ENCODE results near the gene PSMD6. TPM values are rescaled to one million over a fixed set of nuclear protein-coding genes. Genes with fewer than 3 reads are reported as not detected.

PSMD6 gene
- total RNA-seq, 1 donor from 2014 or later: 137 TPM

- peaks cover 42% of the 10 kb centered on the region for H3K36me3 Mint-ChIP-seq (ENCODE audit: low read depth)
These were observed 3.4 kb downstream of the PSMD6 start for GRCh38 chr3:64019879-64020278.

GRCh38 chr3:64019271-64019670 lies 4.0 kb downstream of the PSMD6 start:
- H3K27ac Mint-ChIP-seq: no peak overlapping the region
- intact Hi-C loops (cut with micrococcal nuclease): no loop called here
- peaks cover 48% of the 10 kb centered on the region for H3K36me3 Mint-ChIP-seq (ENCODE audit: low read depth)

More at GRCh38 chr3:64019879-64020278, 3.4 kb downstream of the PSMD6 start:
- Mint-ChIP-seq H3K27ac (no peak overlapping the region), H3K4me1 (ENCODE audit: low read depth) (peaks cover 31% of the 10 kb centered on the region), H3K9me3 (no peaks in the 10 kb centered on the region), H3K4me3 (no peak overlapping the region), H3K27me3 (ENCODE audit: insufficient read depth) (no peaks in the 10 kb centered on the region)
- no peak for DNase-seq (ENCODE audit: low spot score)
- intact Hi-C loops (cut with micrococcal nuclease): loop anchor here (10.0 kb wide), 1 partner anchor 665 kb away; no protein-coding TSS in a partner anchor

GRCh38 chr3:64016941-64017620 lies 6.2 kb downstream of the PSMD6 start:
- no peak for DNase-seq (ENCODE audit: low spot score)
- Mint-ChIP-seq H3K27ac (no peak overlapping the region), H3K4me1 (ENCODE audit: low read depth) (peaks cover 34% of the 10 kb centered on the region), H3K27me3 (ENCODE audit: insufficient read depth) (no peaks in the 10 kb centered on the region), H3K4me3 (no peak overlapping the region), H3K36me3 (ENCODE audit: low read depth) (peaks cover 63% of the 10 kb centered on the region), H3K9me3 (no peaks in the 10 kb centered on the region)
- intact Hi-C loops (cut with micrococcal nuclease): no loop called here

More at GRCh38 chr3:64019271-64019670, 4.0 kb downstream of the PSMD6 start:
- no peak overlapping the region for H3K4me3 Mint-ChIP-seq
- no peak for DNase-seq (ENCODE audit: low spot score)
- H3K9me3 Mint-ChIP-seq: no peaks in the 10 kb centered on the region
- no peaks in the 10 kb centered on the region for H3K27me3 Mint-ChIP-seq (ENCODE audit: insufficient read depth)
- peaks cover 35% of the 10 kb centered on the region for H3K4me1 Mint-ChIP-seq (ENCODE audit: low read depth)

DNA sequence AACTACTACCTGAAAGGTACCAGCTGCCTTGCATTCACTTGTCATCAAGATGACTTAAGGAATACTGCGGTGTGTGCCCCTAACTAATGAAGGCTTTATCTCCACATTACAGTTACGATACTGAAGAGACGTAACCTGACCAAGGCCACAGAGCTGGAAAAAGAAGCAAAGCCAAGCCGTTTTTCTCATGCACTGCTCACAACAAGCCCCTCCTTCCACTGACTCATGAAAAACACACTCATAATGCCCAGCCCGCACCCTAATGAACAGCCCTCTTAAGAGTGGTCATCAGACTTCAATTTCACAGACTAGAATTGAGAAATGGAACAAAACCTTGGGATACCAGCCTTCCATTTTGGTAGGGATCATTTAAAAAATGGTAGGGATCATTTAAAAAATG lies 11.6 kb downstream of the PSMD6 start:
- DNase-seq (ENCODE audit: low spot score): no peak
- H3K9me3 Mint-ChIP-seq: no peaks in the 10 kb centered on the region
- intact Hi-C loops (cut with micrococcal nuclease): no loop called here
- no peak overlapping the region for H3K27ac Mint-ChIP-seq
- peaks cover 55% of the 10 kb centered on the region for H3K36me3 Mint-ChIP-seq (ENCODE audit: low read depth)
- no peak overlapping the region for H3K4me3 Mint-ChIP-seq
- peaks cover 26% of the 10 kb centered on the region for H3K4me1 Mint-ChIP-seq (ENCODE audit: low read depth)
- H3K27me3 Mint-ChIP-seq (ENCODE audit: insufficient read depth): no peaks in the 10 kb centered on the region

- intact Hi-C loops (cut with micrococcal nuclease): no loop called here
- Mint-ChIP-seq H3K4me1 (ENCODE audit: low read depth) (peaks cover 26% of the 10 kb centered on the region), H3K4me3 (no peak overlapping the region), H3K27ac (no peak overlapping the region), H3K36me3 (ENCODE audit: low read depth) (peaks cover 52% of the 10 kb centered on the region), H3K27me3 (ENCODE audit: insufficient read depth) (no peaks in the 10 kb centered on the region), H3K9me3 (no peaks in the 10 kb centered on the region)
- DNase-seq (ENCODE audit: low spot score): no peak
These were observed 13.1 kb downstream of the PSMD6 start for GRCh38 chr3:64010199-64010598.

- Mint-ChIP-seq H3K27me3 (ENCODE audit: insufficient read depth) (no peaks in the 10 kb centered on the region), H3K36me3 (ENCODE audit: low read depth) (peaks cover 46% of the 10 kb centered on the region), H3K27ac (peak overlapping the region; percentile 13), H3K9me3 (no peaks in the 10 kb centered on the region), H3K4me3 (no peak overlapping the region), H3K4me1 (ENCODE audit: low read depth) (peaks cover 21% of the 10 kb centered on the region)
- intact Hi-C loops (cut with micrococcal nuclease): no loop called here
- DNase-seq (ENCODE audit: low spot score): no peak
These were observed 13.8 kb downstream of the PSMD6 start for GRCh38 chr3:64009528-64009927.

DNA sequence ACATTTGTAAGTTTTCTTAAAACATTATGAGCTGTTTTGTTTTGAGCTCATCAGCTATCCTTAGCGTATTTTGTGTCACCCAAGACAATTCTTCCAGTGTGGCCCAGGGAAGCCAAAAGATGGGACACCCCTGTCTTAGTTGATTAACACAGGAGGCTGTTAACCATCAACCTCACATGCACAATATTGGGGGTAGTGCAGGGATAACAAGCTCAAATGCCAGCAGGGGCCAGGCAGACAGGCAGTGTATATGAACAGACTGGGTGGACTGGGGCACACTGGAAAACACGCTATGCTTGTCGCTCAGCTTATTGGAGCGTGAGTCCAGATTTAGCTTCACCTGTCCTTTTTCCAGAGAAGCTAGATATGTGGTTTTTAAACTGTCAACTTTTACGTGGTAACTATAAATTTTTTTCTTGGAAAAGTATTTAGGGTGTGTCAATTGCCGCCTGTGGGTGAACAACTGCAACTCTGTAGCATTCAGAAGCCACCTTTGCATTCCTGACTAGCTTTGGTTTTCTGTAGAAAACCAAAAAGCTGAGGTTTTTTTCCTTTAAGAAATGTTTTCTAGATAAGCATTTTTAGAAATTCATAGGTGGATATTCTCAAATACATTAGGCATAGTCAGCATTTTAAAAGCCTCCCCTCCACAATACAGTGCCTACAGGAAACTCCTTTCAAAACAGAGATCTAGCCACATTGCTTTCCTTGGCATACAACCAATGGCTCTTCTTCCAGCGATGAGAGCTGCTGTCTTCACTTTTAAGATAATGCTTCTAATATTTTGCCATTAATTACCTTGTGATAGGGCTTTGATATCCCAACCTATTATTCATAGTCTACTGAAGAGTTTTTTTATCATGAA lies 14.6 kb downstream of the PSMD6 start:
- peak overlapping the region; percentile 66 for H3K27ac Mint-ChIP-seq

DNA sequence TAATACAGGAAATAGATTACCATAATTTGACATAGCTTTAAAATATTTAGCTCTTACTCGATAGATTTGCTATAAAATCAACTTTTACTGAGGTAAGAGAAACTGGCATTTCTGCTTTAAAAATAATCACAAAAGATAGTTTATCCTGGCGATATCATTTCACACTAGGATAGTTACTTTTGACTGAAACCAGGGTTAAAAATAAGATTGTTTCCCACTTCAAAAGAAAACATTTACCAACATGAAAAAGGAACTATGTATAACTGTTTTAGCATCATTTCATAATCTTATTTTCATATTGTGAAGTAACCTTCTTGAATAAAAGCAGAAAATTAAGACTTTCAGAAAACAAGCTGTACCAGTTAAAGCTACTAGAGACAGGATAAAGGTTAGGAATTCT lies 15.3 kb downstream of the PSMD6 start:
- peaks cover 33% of the 10 kb centered on the region for H3K36me3 Mint-ChIP-seq (ENCODE audit: low read depth)
- H3K27me3 Mint-ChIP-seq (ENCODE audit: insufficient read depth): no peaks in the 10 kb centered on the region
- H3K27ac Mint-ChIP-seq: no peak overlapping the region
- intact Hi-C loops (cut with micrococcal nuclease): no loop called here
- peaks cover 14% of the 10 kb centered on the region for H3K4me1 Mint-ChIP-seq (ENCODE audit: low read depth)
- no peak for DNase-seq (ENCODE audit: low spot score)
- H3K4me3 Mint-ChIP-seq: no peak overlapping the region
- H3K9me3 Mint-ChIP-seq: no peaks in the 10 kb centered on the region

More for the DNA sequence above, 14.6 kb downstream of the PSMD6 start:
- H3K27me3 Mint-ChIP-seq (ENCODE audit: insufficient read depth): no peaks in the 10 kb centered on the region
- peaks cover 14% of the 10 kb centered on the region for H3K4me1 Mint-ChIP-seq (ENCODE audit: low read depth)
- intact Hi-C loops (cut with micrococcal nuclease): no loop called here
- H3K36me3 Mint-ChIP-seq (ENCODE audit: low read depth): peaks cover 38% of the 10 kb centered on the region
- H3K4me3 Mint-ChIP-seq: no peak overlapping the region
- no peak for DNase-seq (ENCODE audit: low spot score)
- H3K9me3 Mint-ChIP-seq: no peaks in the 10 kb centered on the region

DNA sequence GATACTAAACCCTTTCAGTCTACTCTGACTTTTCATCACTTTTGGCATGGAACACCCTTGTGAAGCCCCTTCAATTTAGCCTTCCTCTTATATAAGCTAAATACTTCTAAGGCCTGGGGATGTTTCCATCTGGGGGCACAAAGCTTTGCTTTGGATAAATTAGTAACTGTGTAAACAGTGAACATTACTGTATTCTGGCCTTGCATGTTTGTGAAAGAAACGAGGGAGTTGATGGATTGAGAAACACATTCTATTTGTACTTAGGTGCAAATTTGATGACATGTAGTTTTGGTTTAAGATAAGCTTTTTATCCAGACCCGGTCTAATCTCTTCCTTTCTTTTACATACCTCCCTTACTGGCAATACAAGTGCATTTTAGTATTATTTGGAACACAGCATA lies 19.7 kb downstream of the PSMD6 start:
- Mint-ChIP-seq H3K4me1 (ENCODE audit: low read depth) (no peaks in the 10 kb centered on the region), H3K27ac (peak overlapping the region; percentile 16), H3K27me3 (ENCODE audit: insufficient read depth) (no peaks in the 10 kb centered on the region), H3K4me3 (no peak overlapping the region), H3K36me3 (ENCODE audit: low read depth) (peaks cover 24% of the 10 kb centered on the region), H3K9me3 (no peaks in the 10 kb centered on the region)
- intact Hi-C loops (cut with micrococcal nuclease): no loop called here
- no peak for DNase-seq (ENCODE audit: low spot score)

GRCh38 chr3:64002233-64002632 lies 21.1 kb downstream of the PSMD6 start:
- no peak overlapping the region for H3K27ac Mint-ChIP-seq
- H3K36me3 Mint-ChIP-seq (ENCODE audit: low read depth): peaks cover 31% of the 10 kb centered on the region
- H3K27me3 Mint-ChIP-seq (ENCODE audit: insufficient read depth): no peaks in the 10 kb centered on the region
- H3K4me3 Mint-ChIP-seq: no peak overlapping the region
- H3K4me1 Mint-ChIP-seq (ENCODE audit: low read depth): no peaks in the 10 kb centered on the region
- H3K9me3 Mint-ChIP-seq: no peaks in the 10 kb centered on the region
- intact Hi-C loops (cut with micrococcal nuclease): no loop called here
- no peak for DNase-seq (ENCODE audit: low spot score)

- H3K4me1 Mint-ChIP-seq (ENCODE audit: low read depth): no peaks in the 10 kb centered on the region
- no peak overlapping the region for H3K4me3 Mint-ChIP-seq
- intact Hi-C loops (cut with micrococcal nuclease): loop anchor here (2.0 kb wide), 1 partner anchor 22 kb away; the partner anchor contains the start of gene PSMD6
- no peaks in the 10 kb centered on the region for H3K27me3 Mint-ChIP-seq (ENCODE audit: insufficient read depth)
- DNase-seq (ENCODE audit: low spot score): no peak
- H3K27ac Mint-ChIP-seq: no peak overlapping the region
- peaks cover 40% of the 10 kb centered on the region for H3K36me3 Mint-ChIP-seq (ENCODE audit: low read depth)
- H3K9me3 Mint-ChIP-seq: no peaks in the 10 kb centered on the region
These were observed 22.7 kb downstream of the PSMD6 start for GRCh38 chr3:64000453-64001055.

DNA sequence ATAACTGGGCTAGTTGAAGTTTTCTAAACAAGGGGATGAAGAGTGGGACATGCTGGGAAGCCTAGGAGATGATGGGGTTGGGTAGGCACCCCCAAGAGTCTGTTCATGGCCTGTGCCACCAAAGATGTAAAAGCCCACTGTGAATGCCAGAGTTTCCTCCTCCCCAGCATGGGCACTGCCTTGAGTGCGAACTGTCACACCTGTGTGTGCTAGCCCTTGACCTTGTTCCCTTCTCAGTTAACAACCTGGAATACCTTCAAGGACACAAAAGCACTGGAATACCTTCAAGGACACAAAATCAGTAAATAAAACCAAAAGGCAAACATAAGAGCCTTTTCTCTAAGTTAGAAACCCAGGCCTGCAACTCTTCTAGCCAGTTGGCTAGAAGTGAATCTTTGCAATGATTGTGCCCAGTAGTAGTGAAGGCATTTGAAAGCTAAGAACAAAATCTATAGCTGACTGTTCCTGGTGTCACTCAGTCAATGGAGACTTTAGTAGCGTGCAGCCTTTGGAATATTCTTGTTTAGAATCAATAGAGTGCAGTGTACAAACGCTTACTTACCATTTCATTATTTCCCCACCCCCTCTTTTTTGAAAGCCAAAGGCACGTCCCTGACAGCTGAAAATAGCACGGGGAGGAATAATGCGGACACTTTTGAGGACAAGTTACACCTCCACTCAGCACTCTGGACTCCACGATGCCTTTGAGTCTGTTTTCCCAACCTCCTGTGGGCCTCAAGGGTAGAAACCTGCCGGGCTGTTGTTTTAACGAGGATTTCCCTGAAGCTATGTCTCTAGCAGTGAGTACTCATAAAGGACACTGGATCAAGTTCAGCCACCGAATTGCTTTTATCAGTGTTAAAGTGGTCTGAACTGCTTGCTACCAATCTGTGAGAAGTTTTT lies 24.2 kb downstream of the PSMD6 start:
- DNase-seq (ENCODE audit: low spot score): no peak
- Mint-ChIP-seq H3K9me3 (no peaks in the 10 kb centered on the region), H3K27me3 (ENCODE audit: insufficient read depth) (no peaks in the 10 kb centered on the region), H3K4me3 (no peak overlapping the region), H3K36me3 (ENCODE audit: low read depth) (peaks cover 49% of the 10 kb centered on the region), H3K4me1 (ENCODE audit: low read depth) (peaks cover 6% of the 10 kb centered on the region), H3K27ac (peak overlapping the region; percentile 21)
- intact Hi-C loops (cut with micrococcal nuclease): loop anchor here (10.0 kb wide), 1 partner anchor 644 kb away; no protein-coding TSS in a partner anchor
